ENCODE measurements around the gene BCL3. TPM values are rescaled to one million over a fixed set of nuclear protein-coding genes. Genes with fewer than 3 reads are reported as not detected.
"Not testable (repeated sequence)": the region's sequence is repeated elsewhere in the genome, so short reads cannot be mapped to it uniquely, and the experiment has no call there.

The BCL3 gene
- total RNA-seq, 2 donors from 2014 or later = 149 to 168 TPM

- peak overlapping the region; percentile 70 for H3K27ac Mint-ChIP-seq
- H3K36me3 Mint-ChIP-seq (ENCODE audit: low read depth) = peaks cover 5% of the 10 kb centered on the region
- peak; percentile 10 for ATAC-seq
- no peak overlapping the region for H3K4me3 Mint-ChIP-seq
- DNase-seq = no peak
- no peaks in the 10 kb centered on the region for H3K9me3 ChIP-seq (ENCODE audit: control insufficient read depth, low read length, poor library complexity, severe bottlenecking)
- H3K27me3 Mint-ChIP-seq = no peaks in the 10 kb centered on the region
- peaks cover 26% of the 10 kb centered on the region for H3K4me1 Mint-ChIP-seq
Measured at GRCh38 chr19:44762038-44762437, 13.5 kb downstream of the BCL3 start.

- Mint-ChIP-seq H3K4me1 (peaks cover 27% of the 10 kb centered on the region), H3K36me3 (ENCODE audit: low read depth) (no peaks in the 10 kb centered on the region), H3K27me3 (no peaks in the 10 kb centered on the region), H3K27ac (no peak overlapping the region), H3K4me3 (no peak overlapping the region)
- ATAC-seq (no peak), DNase-seq (no peak)
- H3K9me3 ChIP-seq (ENCODE audit: control insufficient read depth, low read length, poor library complexity, severe bottlenecking) = no peaks in the 10 kb centered on the region
Measured at GRCh38 chr19:44765033-44765948, 16.8 kb downstream of the BCL3 start.

GRCh38 chr19:44765949-44766335 lies 17.4 kb downstream of the BCL3 start:
- no peak overlapping the region for H3K27ac Mint-ChIP-seq
- no peaks in the 10 kb centered on the region for H3K36me3 Mint-ChIP-seq (ENCODE audit: low read depth)
- H3K4me1 Mint-ChIP-seq = peaks cover 31% of the 10 kb centered on the region
- H3K27me3 Mint-ChIP-seq = no peaks in the 10 kb centered on the region
- DNase-seq = no peak
- H3K9me3 ChIP-seq (ENCODE audit: control insufficient read depth, low read length, poor library complexity, severe bottlenecking) = no peaks in the 10 kb centered on the region
- no peak for ATAC-seq
- H3K4me3 Mint-ChIP-seq = no peak overlapping the region

- peak overlapping the region; percentile 29 for H3K27ac Mint-ChIP-seq
- H3K36me3 Mint-ChIP-seq (ENCODE audit: low read depth) = no peaks in the 10 kb centered on the region
- DNase-seq (no peak), ATAC-seq (no peak)
- H3K9me3 ChIP-seq (ENCODE audit: control insufficient read depth, low read length, poor library complexity, severe bottlenecking) = no peaks in the 10 kb centered on the region
- no peak overlapping the region for H3K4me3 Mint-ChIP-seq
- H3K4me1 Mint-ChIP-seq = peaks cover 28% of the 10 kb centered on the region
- no peaks in the 10 kb centered on the region for H3K27me3 Mint-ChIP-seq
Measured at GRCh38 chr19:44767295-44768180, 19.0 kb downstream of the BCL3 start.

- H3K27ac Mint-ChIP-seq = peak overlapping the region; percentile 84
- no peaks in the 10 kb centered on the region for H3K36me3 Mint-ChIP-seq (ENCODE audit: low read depth)
- ATAC-seq (peak; percentile 100), DNase-seq (peak; percentile 90 to 98 (median 94))
- no peaks in the 10 kb centered on the region for H3K9me3 ChIP-seq (ENCODE audit: control insufficient read depth, low read length, poor library complexity, severe bottlenecking)
- H3K4me3 Mint-ChIP-seq = peak overlapping the region; percentile 58
- peaks cover 18% of the 10 kb centered on the region for H3K4me1 Mint-ChIP-seq
- H3K27me3 Mint-ChIP-seq = no peaks in the 10 kb centered on the region
Measured at GRCh38 chr19:44770550-44771257, 22.2 kb downstream of the BCL3 start.

- not testable (repeated sequence) for H3K9me3 ChIP-seq (ENCODE audit: control insufficient read depth, low read length, poor library complexity, severe bottlenecking); H3K4me3 Mint-ChIP-seq; H3K27ac Mint-ChIP-seq; DNase-seq; ATAC-seq; H3K27me3 Mint-ChIP-seq; H3K36me3 Mint-ChIP-seq (ENCODE audit: low read depth)
- H3K4me1 Mint-ChIP-seq = peaks cover 17% of the 10 kb centered on the region
Measured at GRCh38 chr19:44772144-44772543, 23.6 kb downstream of the BCL3 start.

- H3K4me3 Mint-ChIP-seq = no peak overlapping the region
- no peaks in the 10 kb centered on the region for H3K27me3 Mint-ChIP-seq
- H3K27ac Mint-ChIP-seq = no peak overlapping the region
- no peaks in the 10 kb centered on the region for H3K9me3 ChIP-seq (ENCODE audit: control insufficient read depth, low read length, poor library complexity, severe bottlenecking)
- ATAC-seq (no peak), DNase-seq (no peak)
- peaks cover 12% of the 10 kb centered on the region for H3K4me1 Mint-ChIP-seq
- H3K36me3 Mint-ChIP-seq (ENCODE audit: low read depth) = no peaks in the 10 kb centered on the region
Measured at GRCh38 chr19:44772959-44773358, 24.5 kb downstream of the BCL3 start.

- Mint-ChIP-seq H3K36me3 (ENCODE audit: low read depth) (no peaks in the 10 kb centered on the region), H3K27me3 (peaks cover 5% of the 10 kb centered on the region), H3K4me1 (peaks cover 2% of the 10 kb centered on the region), H3K4me3 (no peak overlapping the region), H3K27ac (no peak overlapping the region)
- ATAC-seq (no peak), DNase-seq (no peak)
- H3K9me3 ChIP-seq (ENCODE audit: control insufficient read depth, low read length, poor library complexity, severe bottlenecking) = no peaks in the 10 kb centered on the region
Measured at GRCh38 chr19:44775676-44776240, 27.2 kb downstream of the BCL3 start.

- Mint-ChIP-seq H3K27me3 (peaks cover 5% of the 10 kb centered on the region), H3K27ac (no peak overlapping the region), H3K4me3 (no peak overlapping the region), H3K4me1 (no peaks in the 10 kb centered on the region), H3K36me3 (ENCODE audit: low read depth) (no peaks in the 10 kb centered on the region)
- ATAC-seq = no peak
- DNase-seq = no peak
- H3K9me3 ChIP-seq (ENCODE audit: control insufficient read depth, low read length, poor library complexity, severe bottlenecking) = no peaks in the 10 kb centered on the region
Measured at GRCh38 chr19:44776402-44777096, 28.0 kb downstream of the BCL3 start.

- DNase-seq = no peak
- Mint-ChIP-seq H3K27ac (no peak within 1 kb of the TSS), H3K4me3 (no peak within 1 kb of the TSS), H3K36me3 (ENCODE audit: low read depth) (no peaks in the 10 kb centered on the region), H3K27me3 (peaks cover 5% of the 10 kb centered on the region), H3K4me1 (no peaks in the 10 kb centered on the region)
- ATAC-seq = no peak
- H3K9me3 ChIP-seq (ENCODE audit: control insufficient read depth, low read length, poor library complexity, severe bottlenecking) = no peaks in the 10 kb centered on the region
Measured at GRCh38 chr19:44777715-44778347, 29.3 kb downstream of the BCL3 start, which contains the start of gene CBLC. Gene CBLC (plus strand): TSS chr19:44777890. CDS start chr19:44777932, 42 bp downstream.

GRCh38 chr19:44779150-44779549 lies 30.6 kb downstream of the BCL3 start:
- peak overlapping the region; percentile 31 for H3K4me3 Mint-ChIP-seq
- no peaks in the 10 kb centered on the region for H3K36me3 Mint-ChIP-seq (ENCODE audit: low read depth)
- peaks cover 6% of the 10 kb centered on the region for H3K27me3 Mint-ChIP-seq
- no peak for DNase-seq
- H3K27ac Mint-ChIP-seq = no peak overlapping the region
- H3K4me1 Mint-ChIP-seq = peaks cover under 1% of the 10 kb centered on the region
- no peak for ATAC-seq
- H3K9me3 ChIP-seq (ENCODE audit: control insufficient read depth, low read length, poor library complexity, severe bottlenecking) = no peaks in the 10 kb centered on the region

GRCh38 chr19:44781694-44782093 lies 33.2 kb downstream of the BCL3 start:
- ATAC-seq = not testable (repeated sequence)

More at GRCh38 chr19:44781694-44782093, 33.2 kb downstream of the BCL3 start:
- H3K27ac Mint-ChIP-seq; H3K36me3 Mint-ChIP-seq (ENCODE audit: low read depth); H3K4me1 Mint-ChIP-seq; DNase-seq; H3K4me3 Mint-ChIP-seq; H3K9me3 ChIP-seq (ENCODE audit: control insufficient read depth, low read length, poor library complexity, severe bottlenecking); H3K27me3 Mint-ChIP-seq: not testable (repeated sequence)
